Measurements from ENCODE around the gene CUX1. TPM values are rescaled to one million over a fixed set of nuclear protein-coding genes. Genes with fewer than 3 reads are reported as not detected.

Gene CUX1
- polyA plus RNA-seq, 1 donor = 101 TPM

- DNase-seq = no peak
These were observed 368.4 kb downstream of the CUX1 start for GRCh38 chr7:102185796-102186195.

- no peak for DNase-seq
These were observed 368.9 kb downstream of the CUX1 start for GRCh38 chr7:102186306-102186705.

GRCh38 chr7:102188746-102189145, 371.3 kb downstream of the CUX1 start:
- DNase-seq = no peak

GRCh38 chr7:102189756-102190155, 372.3 kb downstream of the CUX1 start:
- no peak for DNase-seq

GRCh38 chr7:102190776-102191350, 373.4 kb downstream of the CUX1 start:
- no peak for DNase-seq

GRCh38 chr7:102191556-102192379, 374.3 kb downstream of the CUX1 start:
- DNase-seq = no peak

- DNase-seq = no peak
These were observed 375.4 kb downstream of the CUX1 start for GRCh38 chr7:102192790-102193189.

GRCh38 chr7:102193806-102194205, 376.4 kb downstream of the CUX1 start:
- no peak for DNase-seq

GRCh38 chr7:102195361-102195760, 377.9 kb downstream of the CUX1 start:
- DNase-seq = no peak

GRCh38 chr7:102196028-102196427, 378.6 kb downstream of the CUX1 start:
- DNase-seq = no peak

GRCh38 chr7:102197161-102197560, 379.7 kb downstream of the CUX1 start:
- DNase-seq = no peak

- no peak for DNase-seq
These were observed 380.2 kb downstream of the CUX1 start for GRCh38 chr7:102197599-102197998.

- DNase-seq = no peak
These were observed 381.1 kb downstream of the CUX1 start for GRCh38 chr7:102198417-102198956.

GRCh38 chr7:102201576-102201975, 384.1 kb downstream of the CUX1 start:
- DNase-seq = no peak

- DNase-seq = no peak
These were observed 385.1 kb downstream of the CUX1 start for GRCh38 chr7:102202556-102202955.

- no peak for DNase-seq
These were observed 385.8 kb downstream of the CUX1 start for GRCh38 chr7:102203218-102203617.

- no peak for DNase-seq
These were observed 386.8 kb downstream of the CUX1 start for GRCh38 chr7:102204212-102204611.

- DNase-seq = no peak
These were observed 388.5 kb downstream of the CUX1 start for GRCh38 chr7:102205915-102206314.

GRCh38 chr7:102208826-102209225, 391.4 kb downstream of the CUX1 start:
- DNase-seq = peak; percentile 57

- no peak for DNase-seq
These were observed 393.4 kb downstream of the CUX1 start for GRCh38 chr7:102210787-102211186.

GRCh38 chr7:102211590-102212550, 394.4 kb downstream of the CUX1 start:
- no peak for DNase-seq

- no peak for DNase-seq
These were observed 397.1 kb downstream of the CUX1 start for GRCh38 chr7:102214477-102215072.

Measured in left kidney (tissue), 2 donors.